Measurements from ENCODE around the gene GRIN1. TPM values are rescaled to one million over a fixed set of nuclear protein-coding genes. Genes with fewer than 3 reads are reported as not detected.
"Not testable (repeated sequence)": the region's sequence is repeated elsewhere in the genome, so short reads cannot be mapped to it uniquely, and the experiment has no call there.

GRIN1 gene
- total RNA-seq, 2 experiments from 2014 or later, result not detected

GRCh38 chr9:137113385-137114159 lies 25.4 kb upstream of the GRIN1 start:
- CTCF ChIA-PET, result interaction anchor here (0.5 to 3.4 kb wide), 8 partner anchors 16 to 123 kb away, joined by 3 to 18 read pairs (median 4); partner anchors contain the start of genes MAN1B1 and NPDC1

DNA sequence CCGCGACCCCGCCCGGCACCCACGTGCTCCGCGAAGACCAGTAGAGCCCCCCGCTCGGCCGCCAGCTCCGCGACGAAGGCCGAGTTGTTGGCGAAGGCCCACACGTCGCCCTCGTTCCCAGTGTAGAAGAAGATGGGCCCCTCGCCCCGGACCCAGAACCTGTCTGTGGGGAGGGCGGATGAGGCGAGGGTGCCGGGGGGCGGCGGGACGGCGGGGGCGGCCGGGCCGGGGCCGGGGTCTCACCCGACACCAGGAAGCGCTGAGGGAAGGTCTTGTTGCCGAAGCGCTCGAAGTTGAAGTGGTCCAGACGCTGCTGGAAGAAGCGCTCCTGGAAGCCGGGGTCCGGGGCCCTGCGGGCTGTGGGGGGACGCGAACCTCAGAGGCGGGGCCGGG lies 24.7 kb upstream of the GRIN1 start:
- peak overlapping the region; percentile 64 for H3K27ac Mint-ChIP-seq
- no peaks in the 10 kb centered on the region for H3K9me3 Mint-ChIP-seq (ENCODE audit: insufficient read depth)
- no peaks in the 10 kb centered on the region for H3K27me3 Mint-ChIP-seq (ENCODE audit: low read depth)
- DNase-seq, result no peak
- peaks cover 8% of the 10 kb centered on the region for H3K36me3 Mint-ChIP-seq (ENCODE audit: low read depth)
- CTCF ChIA-PET, result interaction anchor here (1.0 to 3.4 kb wide), 7 partner anchors 18 to 122 kb away, joined by 3 to 18 read pairs (median 3); partner anchors contain the start of genes MAN1B1 and NPDC1
- POLR2A ChIA-PET, result interaction anchor here (0.6 to 2.3 kb wide), 4 partner anchors 18 to 126 kb away, joined by 3 to 11 read pairs (median 6); partner anchors contain the start of gene TUBB4B
- peak overlapping the region; percentile 60 for H3K4me3 Mint-ChIP-seq
- ATAC-seq, result peak; percentile 22
- peaks cover 11% of the 10 kb centered on the region for H3K4me1 Mint-ChIP-seq (ENCODE audit: low read depth)

More at GRCh38 chr9:137113385-137114159, 25.4 kb upstream of the GRIN1 start:
- DNase-seq, result peak; percentile 54
- POLR2A ChIA-PET, result interaction anchor here (0.6 to 2.3 kb wide), 9 partner anchors 16 to 127 kb away, joined by 3 to 11 read pairs (median 3); partner anchors contain the start of genes MAN1B1 and TUBB4B
- peaks cover 10% of the 10 kb centered on the region for H3K36me3 Mint-ChIP-seq (ENCODE audit: low read depth)
- H3K9me3 Mint-ChIP-seq (ENCODE audit: insufficient read depth), result no peaks in the 10 kb centered on the region
- ATAC-seq, result peak; percentile 38
- H3K27ac Mint-ChIP-seq, result peak overlapping the region; percentile 73
- peaks cover 11% of the 10 kb centered on the region for H3K4me1 Mint-ChIP-seq (ENCODE audit: low read depth)
- no peaks in the 10 kb centered on the region for H3K27me3 Mint-ChIP-seq (ENCODE audit: low read depth)
- H3K4me3 Mint-ChIP-seq, result peak overlapping the region; percentile 74

GRCh38 chr9:137114613-137115393 lies 24.2 kb upstream of the GRIN1 start, which contains the start of gene DPP7:
Gene DPP7, minus strand, starts transcription at chr9:137114733. Its CDS starts 20 bp downstream, at chr9:137114713.
- ChIA-PET POLR2A (interaction anchor here (0.6 to 1.2 kb wide), 6 partner anchors 9 to 126 kb away, joined by 3 to 5 read pairs (median 3); partner anchors contain the start of gene TUBB4B), CTCF (interaction anchor here (1.0 to 5.1 kb wide), 9 partner anchors 12 to 122 kb away, joined by 3 to 21 read pairs (median 6); partner anchors contain the start of gene RNF224)
- ATAC-seq (peak; percentile 96), DNase-seq (peak; percentile 85)
- Mint-ChIP-seq H3K27me3 (ENCODE audit: low read depth) (no peaks in the 10 kb centered on the region), H3K4me1 (ENCODE audit: low read depth) (peaks cover 11% of the 10 kb centered on the region), H3K9me3 (ENCODE audit: insufficient read depth) (no peaks in the 10 kb centered on the region), H3K4me3 (peak within 1 kb of the TSS; percentile 74), H3K27ac (peak within 1 kb of the TSS; percentile 73), H3K36me3 (ENCODE audit: low read depth) (peaks cover 8% of the 10 kb centered on the region)

DNA sequence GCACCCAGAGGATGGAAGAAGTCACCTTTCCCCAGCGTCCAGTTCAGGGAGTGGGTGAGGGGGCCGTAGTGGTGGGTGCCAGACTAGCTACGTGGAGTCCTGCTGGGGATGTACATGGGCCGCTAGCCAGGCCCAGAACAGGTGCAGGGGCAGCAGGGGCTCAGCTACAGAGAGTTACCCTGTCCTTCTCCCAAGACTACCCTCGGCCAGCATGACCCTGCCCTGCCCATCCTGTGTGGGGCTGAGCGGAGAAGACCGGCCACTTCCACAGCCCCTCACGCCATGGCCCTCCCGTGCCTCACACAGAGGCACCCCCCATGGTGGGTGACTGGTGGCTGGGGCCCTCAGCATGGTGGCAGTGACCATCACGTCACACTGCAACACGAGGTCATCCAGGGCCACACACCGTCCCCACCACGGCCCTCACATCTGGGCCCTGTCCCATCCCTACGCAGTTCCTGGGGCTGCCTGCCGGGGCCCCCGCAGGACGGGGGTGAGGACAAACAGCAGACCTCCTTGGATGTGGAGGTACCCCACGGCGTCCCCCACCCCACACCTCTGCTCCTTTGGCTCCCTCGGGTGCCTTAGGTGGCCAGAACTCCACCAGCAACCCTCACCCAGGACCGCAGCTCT lies 23.4 kb upstream of the GRIN1 start:
- ATAC-seq, result no peak
- peaks cover 11% of the 10 kb centered on the region for H3K4me1 Mint-ChIP-seq (ENCODE audit: low read depth)
- H3K27ac Mint-ChIP-seq, result no peak overlapping the region
- no peak for DNase-seq
- CTCF ChIA-PET, result interaction anchor here (1.0 to 5.1 kb wide), 8 partner anchors 11 to 121 kb away, joined by 3 to 21 read pairs (median 4); partner anchors contain the start of gene RNF224
- POLR2A ChIA-PET, result interaction anchor here (0.6 to 1.2 kb wide), 6 partner anchors 9 to 125 kb away, joined by 3 to 5 read pairs (median 3); partner anchors contain the start of gene TUBB4B
- H3K4me3 Mint-ChIP-seq, result peak overlapping the region; percentile 15
- H3K27me3 Mint-ChIP-seq (ENCODE audit: low read depth), result no peaks in the 10 kb centered on the region
- H3K36me3 Mint-ChIP-seq (ENCODE audit: low read depth), result peaks cover 8% of the 10 kb centered on the region
- H3K9me3 Mint-ChIP-seq (ENCODE audit: insufficient read depth), result no peaks in the 10 kb centered on the region

DNA sequence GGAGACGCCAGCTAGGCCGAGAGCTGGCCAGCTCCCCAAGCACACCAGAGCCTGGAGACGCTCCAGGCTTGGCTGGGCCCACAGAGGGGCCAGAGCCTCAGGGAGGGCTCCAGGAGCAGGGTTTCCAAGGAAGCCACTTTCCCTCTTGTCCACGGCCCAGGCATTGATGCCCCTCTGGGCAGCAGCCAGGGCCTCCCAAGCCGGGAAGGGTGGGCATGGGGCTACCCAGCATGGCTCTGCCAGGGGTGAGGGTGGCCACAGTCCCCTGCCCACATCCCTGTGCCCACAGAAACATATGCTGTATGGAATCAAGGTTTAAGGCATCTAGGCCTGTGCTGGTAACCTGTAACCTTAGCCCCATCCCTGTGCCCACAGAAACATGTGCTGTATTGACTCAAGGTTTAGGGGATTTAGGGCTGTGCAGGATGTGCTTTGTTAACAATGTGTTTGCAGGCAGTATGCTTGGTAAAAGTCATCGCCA lies 22.9 kb upstream of the GRIN1 start:
- no peak overlapping the region for H3K27ac Mint-ChIP-seq
- POLR2A ChIA-PET, result no interaction called here

GRCh38 chr9:137116728-137117127 lies 22.2 kb upstream of the GRIN1 start:
- CTCF ChIA-PET, result interaction anchor here (2.1 to 5.1 kb wide), 3 partner anchors 21 to 110 kb away, joined by 5 to 21 read pairs (median 8); partner anchors contain the start of gene RNF224

More for the DNA sequence above, 22.9 kb upstream of the GRIN1 start:
- CTCF ChIA-PET, result interaction anchor here (1.2 to 5.1 kb wide), 4 partner anchors 11 to 111 kb away, joined by 3 to 21 read pairs (median 6); partner anchors contain the start of gene RNF224
- Mint-ChIP-seq H3K4me3 (no peak overlapping the region), H3K4me1 (ENCODE audit: low read depth) (peaks cover 11% of the 10 kb centered on the region), H3K36me3 (ENCODE audit: low read depth) (peaks cover 5% of the 10 kb centered on the region), H3K27me3 (ENCODE audit: low read depth) (no peaks in the 10 kb centered on the region), H3K9me3 (ENCODE audit: insufficient read depth) (no peaks in the 10 kb centered on the region)
- ATAC-seq (no peak), DNase-seq (no peak)

GRCh38 chr9:137117269-137117731 lies 21.7 kb upstream of the GRIN1 start:
- no peak overlapping the region for H3K27ac Mint-ChIP-seq
- no peak for DNase-seq
- no peak overlapping the region for H3K4me3 Mint-ChIP-seq
- peaks cover 2% of the 10 kb centered on the region for H3K36me3 Mint-ChIP-seq (ENCODE audit: low read depth)
- H3K4me1 Mint-ChIP-seq (ENCODE audit: low read depth), result peaks cover 15% of the 10 kb centered on the region
- POLR2A ChIA-PET, result no interaction called here
- no peak for ATAC-seq
- CTCF ChIA-PET, result interaction anchor here (2.1 to 5.1 kb wide), 3 partner anchors 21 to 109 kb away, joined by 5 to 21 read pairs (median 8); partner anchors contain the start of gene RNF224
- no peaks in the 10 kb centered on the region for H3K9me3 Mint-ChIP-seq (ENCODE audit: insufficient read depth)
- H3K27me3 Mint-ChIP-seq (ENCODE audit: low read depth), result no peaks in the 10 kb centered on the region

More at GRCh38 chr9:137116728-137117127, 22.2 kb upstream of the GRIN1 start:
- H3K27ac Mint-ChIP-seq, result no peak overlapping the region
- H3K36me3 Mint-ChIP-seq (ENCODE audit: low read depth), result peaks cover 2% of the 10 kb centered on the region
- H3K27me3 Mint-ChIP-seq (ENCODE audit: low read depth), result no peaks in the 10 kb centered on the region
- H3K4me3 Mint-ChIP-seq, result no peak overlapping the region
- peaks cover 13% of the 10 kb centered on the region for H3K4me1 Mint-ChIP-seq (ENCODE audit: low read depth)
- H3K9me3 Mint-ChIP-seq (ENCODE audit: insufficient read depth), result no peaks in the 10 kb centered on the region
- DNase-seq (no peak), ATAC-seq (no peak)
- POLR2A ChIA-PET, result no interaction called here

- not testable (repeated sequence) for H3K36me3 Mint-ChIP-seq (ENCODE audit: low read depth); ATAC-seq; DNase-seq; H3K4me3 Mint-ChIP-seq; H3K9me3 Mint-ChIP-seq (ENCODE audit: insufficient read depth); H3K27me3 Mint-ChIP-seq (ENCODE audit: low read depth); H3K27ac Mint-ChIP-seq
- ChIA-PET CTCF (interaction anchor here (0.7 to 5.1 kb wide), 9 partner anchors 11 to 118 kb away, joined by 3 to 21 read pairs (median 4); partner anchors contain the start of genes ANAPC2, CYSRT1, RNF224 and SSNA1), POLR2A (interaction anchor here (1.0 kb wide), 1 partner anchor 109 kb away, joined by 3 read pairs; the partner anchor contains the start of gene RNF224)
- H3K4me1 Mint-ChIP-seq (ENCODE audit: low read depth), result peaks cover 16% of the 10 kb centered on the region
These were observed 20.8 kb upstream of the GRIN1 start for GRCh38 chr9:137118092-137118603.

DNA sequence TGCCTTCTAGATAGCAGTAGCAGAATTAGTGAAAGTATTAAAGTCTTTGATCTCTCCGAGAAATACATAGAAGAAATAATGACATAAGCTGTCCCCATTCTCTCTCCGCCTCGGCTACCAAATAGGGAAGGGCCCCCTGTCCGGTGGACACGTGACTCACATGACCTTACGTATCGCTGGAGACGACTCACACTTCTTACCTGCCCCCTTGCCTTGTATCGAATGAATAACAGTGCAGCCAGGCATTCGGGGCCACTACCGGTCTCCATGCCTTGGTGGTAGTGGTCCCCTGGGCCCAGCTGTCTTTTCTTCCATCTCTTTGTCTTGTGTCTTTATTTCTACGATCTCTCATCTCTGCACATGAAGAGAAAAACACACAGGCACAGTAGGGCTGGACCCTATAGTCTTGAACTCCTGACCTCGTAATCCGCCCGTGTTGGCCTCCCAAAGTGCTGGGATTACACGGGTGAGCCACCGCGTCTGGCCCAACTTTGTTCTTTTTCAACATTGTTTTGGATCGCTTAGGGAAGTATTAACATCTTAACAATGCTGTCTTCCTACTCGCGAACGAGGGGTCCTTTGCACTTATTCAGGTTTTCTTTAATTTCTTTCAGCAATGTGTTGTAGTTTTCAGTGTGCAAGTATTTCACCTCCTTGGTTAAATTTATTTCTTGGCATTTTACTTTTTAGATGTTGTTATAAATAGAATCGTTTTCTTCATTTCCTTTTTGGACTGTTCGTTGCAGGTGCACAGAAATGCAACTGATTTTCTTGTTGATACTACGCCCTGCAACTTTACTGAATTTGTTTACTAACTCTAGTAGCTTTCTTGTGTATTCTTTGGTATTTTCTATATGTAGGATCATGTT lies 16.8 kb upstream of the GRIN1 start:
- not testable (repeated sequence) for H3K4me3 Mint-ChIP-seq, ATAC-seq

More for the DNA sequence above, 16.8 kb upstream of the GRIN1 start:
- peaks cover 23% of the 10 kb centered on the region for H3K4me1 Mint-ChIP-seq (ENCODE audit: low read depth)
- POLR2A ChIA-PET; DNase-seq; H3K27me3 Mint-ChIP-seq (ENCODE audit: low read depth); H3K36me3 Mint-ChIP-seq (ENCODE audit: low read depth); H3K9me3 Mint-ChIP-seq (ENCODE audit: insufficient read depth); H3K27ac Mint-ChIP-seq: not testable (repeated sequence)
- CTCF ChIA-PET, result interaction anchor here (0.9 to 1.8 kb wide), 3 partner anchors 26 to 114 kb away, joined by 4 to 6 read pairs (median 4); partner anchors contain the start of gene RNF224

Data from activated CD8-positive, alpha-beta T cell treated with anti-CD3 and anti-CD28 coated beads, Interleukin-2, amount 10 ng/mL, durations not matched to agents 7 days and 5 days (primary cell).